GM19468 (cell line): Measurements from ENCODE around the gene SLC25A1.

Source experiments
- ATAC-seq: cut with Tn5 transposase; IDR thresholded peaks from one replicate; pipeline ENCODE4 v1.9.1; 2021; ENCODE audit warnings: mild to moderate bottlenecking, moderate library complexity, moderate number of reproducible peaks; ENCODE audit not compliant: unreplicated experiment; ENCODE audit errors: extremely low read depth

The SLC25A1 gene

DNA sequence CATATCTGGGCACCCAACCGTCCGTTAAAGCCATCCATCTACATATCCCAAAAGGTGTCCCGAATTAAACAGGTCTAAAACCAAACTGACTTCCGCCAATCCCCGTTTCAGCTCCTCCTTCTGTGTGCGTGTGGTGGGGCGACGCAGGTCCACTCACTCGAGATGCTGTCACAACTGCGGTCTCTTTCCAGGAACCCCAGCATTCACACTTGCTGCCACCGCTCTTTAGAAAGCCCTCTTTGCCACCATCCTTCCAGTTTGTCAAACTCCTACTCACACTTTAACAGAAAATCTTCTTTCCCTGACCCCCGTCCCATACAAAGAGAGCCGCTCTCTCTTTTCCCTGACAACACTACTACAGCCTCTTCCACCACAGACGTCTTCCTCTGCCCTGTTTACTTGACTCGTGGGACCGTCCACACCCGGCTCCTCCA is 34.6 kb downstream of the SLC25A1 start:
- ATAC-seq = no peak

DNA sequence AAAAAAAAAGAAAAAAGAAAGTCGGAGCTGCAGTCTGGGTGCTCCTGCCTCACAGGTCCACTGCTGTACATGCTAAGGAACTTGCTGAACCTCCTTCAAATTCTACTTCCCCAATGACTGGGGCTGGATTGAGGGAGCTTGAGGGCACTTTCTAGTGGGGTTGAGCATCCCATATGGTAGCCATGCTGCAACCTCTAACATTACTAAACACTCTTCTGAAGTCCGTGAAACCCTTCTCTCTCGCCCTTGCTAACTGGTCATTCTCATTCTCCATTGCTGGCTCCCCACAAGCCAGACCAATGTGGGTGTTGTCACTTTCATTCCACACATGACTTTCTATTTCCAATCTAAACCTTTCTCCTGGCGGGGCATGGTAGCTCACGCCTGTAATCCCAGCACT is 35.3 kb downstream of the SLC25A1 start:
- ATAC-seq = no peak

DNA sequence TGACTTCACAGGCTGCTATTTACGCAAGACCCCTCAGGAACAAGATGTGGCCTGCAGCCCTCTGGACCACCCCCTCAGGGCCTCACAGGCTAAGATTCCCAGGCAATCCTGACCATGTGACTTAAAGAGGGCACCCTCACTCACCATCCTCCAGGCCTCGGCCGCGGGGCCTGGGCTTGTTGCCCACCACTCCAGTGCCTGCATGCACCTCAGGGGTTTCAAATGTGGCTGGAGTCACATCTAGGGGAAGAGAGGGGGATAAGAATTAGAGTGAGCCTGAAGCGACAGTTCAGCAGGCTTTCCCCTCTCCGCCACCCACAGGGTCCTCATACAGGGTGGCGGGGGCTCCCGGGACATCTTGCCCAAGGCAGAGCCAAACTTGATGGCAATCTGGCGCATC is 36.1 kb downstream of the SLC25A1 start:
- ATAC-seq = no peak

DNA sequence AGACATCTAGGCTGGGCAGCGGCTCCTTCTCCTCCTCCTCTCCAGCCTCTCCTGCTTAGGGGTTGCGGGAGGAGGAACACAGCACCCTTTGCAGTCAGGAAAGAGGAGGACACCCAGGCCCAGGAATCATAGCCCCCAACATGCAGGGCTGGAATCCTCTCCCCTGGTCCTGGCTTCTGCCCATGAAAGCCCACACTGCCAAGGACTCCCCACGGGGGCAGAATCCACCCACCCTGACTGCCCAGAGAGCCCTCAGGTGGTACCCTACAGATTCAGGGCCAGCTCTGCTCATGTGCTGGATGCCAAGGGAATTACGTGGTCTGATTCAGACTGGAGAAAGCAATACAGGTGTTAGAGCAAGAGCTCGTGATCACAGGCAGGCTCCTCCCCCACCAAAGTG is 38.6 kb downstream of the SLC25A1 start:
- ATAC-seq = no peak

DNA sequence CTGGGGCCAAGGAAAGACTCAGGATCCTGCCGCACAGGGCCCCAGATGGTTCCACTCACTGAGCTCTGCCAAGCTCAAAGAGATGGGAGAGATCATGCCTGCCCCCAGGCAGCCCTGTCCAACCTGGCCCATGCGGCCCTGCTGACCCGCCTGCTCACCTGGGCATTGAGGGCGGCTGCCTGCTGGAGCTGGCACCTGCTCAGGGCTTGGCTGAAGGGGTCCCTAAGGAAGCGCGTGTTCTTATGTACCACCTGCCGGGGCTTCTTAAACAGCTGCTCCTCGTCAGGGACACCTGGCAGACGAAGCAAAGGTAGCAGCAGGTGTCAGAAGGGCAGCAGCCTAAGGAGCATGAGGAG is 39.6 kb downstream of the SLC25A1 start:
- ATAC-seq = no peak

DNA sequence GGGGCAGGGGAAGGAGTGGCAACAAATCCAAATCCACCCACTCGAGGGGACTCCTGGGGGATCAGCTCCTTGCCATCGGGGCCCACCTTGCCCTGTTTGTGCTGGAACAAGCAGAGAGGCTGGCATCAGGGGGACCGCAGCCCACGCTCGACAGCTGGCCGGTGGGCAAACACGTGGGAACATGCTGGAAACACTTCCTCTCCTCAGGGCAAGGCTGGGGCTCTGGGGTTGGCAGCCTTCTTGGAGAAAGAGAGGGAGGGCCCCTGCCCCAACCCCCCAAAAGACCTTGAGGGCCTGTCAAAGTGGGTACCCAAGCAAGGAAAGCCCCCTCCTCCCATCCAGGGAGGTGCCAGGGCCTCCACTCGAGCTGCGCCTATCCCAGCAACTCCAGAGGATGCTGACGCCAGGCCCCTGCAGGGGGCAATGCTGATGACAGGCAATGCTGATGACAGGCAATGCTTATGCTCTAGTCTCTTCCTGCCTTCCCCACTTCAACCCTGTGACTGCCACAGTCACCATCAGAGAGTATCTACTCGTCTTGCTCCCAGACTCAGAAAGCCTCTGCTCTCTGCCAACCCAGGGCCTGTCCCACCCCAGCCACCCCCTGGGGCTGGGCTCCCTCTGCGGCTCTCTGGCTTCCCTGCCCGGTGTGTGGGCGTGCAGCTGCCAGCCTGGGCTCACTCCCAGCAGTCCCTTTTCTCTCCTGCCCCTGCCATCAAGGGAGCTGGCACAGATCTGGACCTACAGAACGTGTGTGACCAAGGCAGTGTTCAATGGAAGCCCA is 40.1 kb downstream of the SLC25A1 start:
- ATAC-seq = no peak

DNA sequence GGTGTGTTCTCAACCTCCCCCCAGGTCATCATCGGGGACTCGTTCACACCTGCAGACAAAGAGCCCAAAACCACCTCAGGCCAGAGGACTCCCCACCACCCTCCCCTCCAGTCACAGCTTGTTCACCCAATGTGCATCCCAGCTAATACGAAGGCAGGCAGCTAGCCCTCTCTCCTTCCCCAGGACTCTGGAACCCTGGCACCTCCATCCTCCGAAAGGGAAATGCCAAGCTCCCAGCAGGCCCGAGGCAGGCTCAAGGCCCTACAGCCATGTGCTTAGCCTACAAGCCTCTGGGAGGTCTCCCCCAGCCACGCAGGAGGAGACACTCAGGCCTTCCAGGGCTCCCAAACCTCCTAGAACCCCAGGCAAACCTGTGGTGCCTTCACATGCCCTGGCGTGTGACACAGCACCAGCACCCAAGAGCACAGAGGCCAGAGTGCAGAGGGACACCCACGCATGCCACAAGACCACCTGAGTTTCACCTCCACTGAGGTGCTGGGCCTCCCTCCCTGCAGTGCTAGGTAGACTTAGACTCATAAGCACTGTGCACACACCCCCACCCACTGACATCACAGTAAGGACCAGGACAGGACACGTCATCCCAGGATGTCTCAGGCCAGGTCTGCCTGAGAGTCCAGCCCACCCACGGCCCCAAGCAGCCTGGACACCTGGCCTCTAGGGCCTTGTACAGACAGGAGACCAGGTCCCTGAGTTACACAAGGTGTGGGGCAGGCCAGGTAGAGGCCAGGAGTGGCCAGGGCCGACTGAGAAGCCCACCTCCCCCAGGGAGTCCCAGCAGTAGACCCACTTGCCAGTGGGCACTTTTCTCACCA is 40.9 kb downstream of the SLC25A1 start:
- no peak for ATAC-seq

DNA sequence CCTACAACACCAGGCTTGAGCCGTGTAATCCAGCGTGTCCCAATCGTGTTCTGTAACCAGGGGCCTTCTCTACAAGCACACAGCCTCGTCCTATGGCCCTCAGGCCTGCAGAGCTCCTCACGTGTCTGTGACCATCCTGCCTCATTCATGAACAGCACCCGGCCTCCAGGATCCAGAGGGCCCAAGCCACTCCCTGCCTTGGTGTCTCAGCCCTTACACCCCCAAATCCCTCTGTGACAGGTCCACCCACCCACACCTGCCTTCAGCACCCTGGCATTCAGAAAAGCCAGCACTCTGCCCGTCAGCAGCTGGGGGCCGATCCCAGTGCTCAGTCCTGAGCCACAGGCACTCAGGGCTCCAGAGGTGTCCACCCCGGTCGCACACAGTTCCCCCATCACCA is 41.6 kb downstream of the SLC25A1 start:
- no peak for ATAC-seq

DNA sequence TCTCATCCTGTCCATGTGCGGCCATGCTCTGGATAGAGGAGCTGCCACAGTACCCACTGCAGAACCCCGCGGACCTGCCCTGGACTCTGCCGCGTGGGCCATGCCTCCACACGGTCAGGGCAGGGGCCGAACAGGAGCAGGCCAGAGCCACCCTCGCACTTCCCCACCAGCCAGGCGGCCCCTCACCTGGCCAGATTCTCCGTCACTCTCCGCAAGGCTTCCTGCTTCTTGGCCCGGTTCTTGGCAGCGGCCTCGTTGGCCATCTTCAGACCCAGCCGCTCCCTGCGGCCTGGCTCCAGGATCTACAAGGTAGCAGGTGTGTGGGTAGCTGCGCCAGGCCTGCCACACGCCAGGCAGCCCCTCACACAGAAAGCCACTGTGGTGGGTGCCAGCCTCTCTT is 43.7 kb downstream of the SLC25A1 start:
- ATAC-seq = no peak

DNA sequence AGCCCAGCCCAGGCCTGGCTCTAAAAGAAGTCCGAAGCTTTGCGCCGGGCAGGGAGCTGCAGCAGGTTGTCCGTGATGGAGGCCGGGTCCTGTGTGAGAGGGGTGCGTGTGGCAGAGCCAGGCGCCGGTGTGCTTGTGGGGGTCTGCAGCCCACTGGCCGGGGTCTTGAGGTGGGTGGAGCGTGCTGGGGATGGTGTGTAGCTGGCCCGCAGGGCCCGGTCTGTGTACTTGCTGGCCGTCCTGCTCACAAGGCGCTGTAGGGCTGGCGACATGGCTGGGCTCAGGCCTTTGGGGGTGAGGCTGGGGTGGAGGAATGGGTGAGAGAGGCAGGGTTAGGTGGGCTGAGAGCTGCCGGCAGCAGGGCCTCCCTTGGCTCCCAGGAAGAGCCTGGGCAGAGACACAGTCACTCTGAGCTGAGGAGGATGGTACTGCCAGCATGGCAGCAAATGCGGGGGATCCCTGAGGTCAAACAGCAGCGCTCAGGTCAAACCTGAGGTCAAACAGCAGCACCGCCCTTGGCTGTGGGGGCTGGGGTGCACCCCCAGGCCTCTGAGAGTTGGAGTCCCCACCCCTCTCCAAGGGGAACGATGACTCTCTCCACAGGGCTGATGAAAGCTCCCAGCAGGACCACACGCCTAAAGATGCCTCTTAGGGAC is 44.2 kb downstream of the SLC25A1 start:
- ATAC-seq = no peak

DNA sequence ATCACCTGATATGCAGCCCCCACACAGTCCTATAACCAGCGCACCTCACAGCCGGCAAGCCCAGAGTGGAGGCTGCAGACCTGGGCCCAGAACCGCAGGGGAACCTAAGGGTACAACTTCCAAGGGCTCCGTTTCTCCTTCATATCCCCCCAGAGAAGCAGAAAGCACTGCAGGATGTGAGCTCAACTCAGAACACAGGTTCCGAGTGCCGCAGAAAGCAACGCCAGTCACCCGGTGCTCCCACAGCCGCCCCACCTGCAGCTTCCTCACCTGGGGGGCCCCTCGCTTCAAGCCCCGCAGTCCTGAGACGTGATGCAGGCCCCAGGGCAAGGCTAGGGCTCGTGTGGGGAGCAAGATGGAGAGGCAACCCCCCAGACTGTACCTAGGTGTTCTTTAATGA is 45.0 kb downstream of the SLC25A1 start:
- no peak for ATAC-seq

DNA sequence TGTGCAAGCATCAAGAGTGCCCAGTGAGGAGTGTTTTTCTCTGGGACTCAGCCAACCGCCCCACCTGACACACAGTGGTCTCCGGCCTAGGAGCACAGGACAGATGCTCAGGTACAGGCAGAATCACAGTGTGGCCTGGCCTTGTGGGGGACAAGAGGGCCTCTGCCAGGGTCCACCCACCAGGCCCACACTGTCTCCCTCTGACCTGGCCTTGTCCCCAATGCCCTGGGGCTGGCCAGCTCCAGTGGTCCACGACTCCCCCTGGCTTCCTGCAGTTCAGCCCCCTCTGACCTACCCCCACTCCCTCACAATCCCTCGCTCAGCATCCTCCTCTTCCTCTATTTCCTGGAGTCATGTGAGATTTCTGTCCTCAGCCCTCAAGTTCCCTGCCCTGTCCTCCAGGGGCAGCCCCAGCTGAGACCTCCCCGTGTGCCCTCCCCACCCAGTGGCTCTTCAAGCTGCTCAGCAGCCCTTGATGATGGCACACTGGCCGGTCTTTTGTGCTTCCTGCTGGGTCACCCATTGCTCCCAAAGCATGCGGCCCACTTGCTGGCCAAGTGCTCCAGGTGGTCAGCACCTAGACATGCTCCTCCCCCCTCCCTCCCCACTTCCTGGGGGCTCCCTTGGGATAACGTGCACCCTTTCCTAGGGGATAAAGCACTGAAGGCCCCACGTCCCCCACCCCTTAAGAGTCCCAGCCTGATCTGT is 45.7 kb downstream of the SLC25A1 start:
- ATAC-seq = no peak

DNA sequence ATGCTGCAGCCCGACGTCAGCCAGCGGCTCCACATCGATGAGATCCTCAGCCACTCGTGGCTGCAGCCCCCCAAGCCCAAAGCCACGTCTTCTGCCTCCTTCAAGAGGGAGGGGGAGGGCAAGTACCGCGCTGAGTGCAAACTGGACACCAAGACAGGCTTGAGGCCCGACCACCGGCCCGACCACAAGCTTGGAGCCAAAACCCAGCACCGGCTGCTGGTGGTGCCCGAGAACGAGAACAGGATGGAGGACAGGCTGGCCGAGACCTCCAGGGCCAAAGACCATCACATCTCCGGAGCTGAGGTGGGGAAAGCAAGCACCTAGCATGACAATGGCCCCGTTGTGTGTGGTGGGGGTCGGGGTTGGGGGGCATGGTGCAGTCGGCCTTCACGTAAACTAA is 46.4 kb downstream of the SLC25A1 start:
- no peak for ATAC-seq

DNA sequence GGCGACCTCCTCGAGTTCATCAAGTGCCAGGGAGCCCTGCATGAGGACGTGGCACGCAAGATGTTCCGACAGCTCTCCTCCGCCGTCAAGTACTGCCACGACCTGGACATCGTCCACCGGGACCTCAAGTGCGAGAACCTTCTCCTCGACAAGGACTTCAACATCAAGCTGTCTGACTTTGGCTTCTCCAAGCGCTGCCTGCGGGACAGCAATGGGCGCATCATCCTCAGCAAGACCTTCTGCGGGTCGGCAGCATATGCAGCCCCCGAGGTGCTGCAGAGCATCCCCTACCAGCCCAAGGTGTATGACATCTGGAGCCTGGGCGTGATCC is 46.9 kb downstream of the SLC25A1 start:
- no peak for ATAC-seq

DNA sequence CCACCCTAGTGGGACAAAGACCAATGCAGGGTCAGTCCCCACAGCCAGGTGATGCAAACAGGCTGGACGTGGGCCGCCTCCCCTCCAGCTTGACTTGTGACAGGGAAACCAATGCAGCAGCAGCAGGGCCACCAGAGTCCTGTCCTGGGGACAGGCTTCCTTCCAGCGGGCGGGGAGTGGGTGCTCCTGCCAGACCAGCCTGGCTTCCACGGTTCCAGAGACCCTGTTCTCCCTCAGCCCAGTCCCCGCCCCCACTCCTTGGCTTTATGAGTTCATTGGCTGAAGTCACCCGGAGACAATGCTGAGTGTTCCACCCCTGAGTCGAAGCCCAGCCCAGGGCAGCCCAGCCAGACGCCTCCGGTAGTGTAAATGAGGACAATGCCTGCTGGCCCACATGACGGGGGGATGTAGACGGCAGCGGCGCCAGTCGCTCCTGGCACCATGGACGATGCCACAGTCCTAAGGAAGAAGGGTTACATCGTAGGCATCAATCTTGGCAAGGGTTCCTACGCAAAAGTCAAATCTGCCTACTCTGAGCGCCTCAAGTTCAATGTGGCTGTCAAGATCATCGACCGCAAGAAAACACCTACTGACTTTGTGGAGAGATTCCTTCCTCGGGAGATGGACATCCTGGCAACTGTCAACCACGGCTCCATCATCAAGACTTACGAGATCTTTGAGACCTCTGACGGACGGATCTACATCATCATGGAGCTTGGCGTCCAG is 47.4 kb downstream of the SLC25A1 start, which contains the start of gene TSSK2:
Gene TSSK2, plus strand, starts transcription at position 350 of the 726 bp plus-strand sequence. Its CDS starts 92 bp downstream, at position 442.
- ATAC-seq = no peak

DNA sequence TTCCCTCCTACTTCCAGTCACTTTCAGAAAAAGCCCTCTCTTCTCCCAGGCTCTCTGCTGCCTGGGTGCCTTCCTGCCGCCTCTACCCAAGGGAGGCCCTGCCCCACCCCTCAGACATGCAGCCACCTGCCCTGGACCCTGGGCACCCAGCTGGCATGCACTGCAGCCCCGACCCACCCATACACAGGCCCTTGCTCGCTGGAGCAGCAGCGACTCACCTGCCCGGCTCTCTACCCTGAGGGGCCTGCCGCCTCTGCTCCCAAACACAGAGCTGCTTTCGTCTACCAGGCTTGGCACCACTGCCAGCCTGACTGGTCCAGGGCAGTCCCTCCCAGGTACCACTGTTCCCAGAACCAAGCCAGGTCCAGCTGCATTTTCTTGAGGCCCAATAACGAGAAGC is 48.7 kb downstream of the SLC25A1 start:
- no peak for ATAC-seq

DNA sequence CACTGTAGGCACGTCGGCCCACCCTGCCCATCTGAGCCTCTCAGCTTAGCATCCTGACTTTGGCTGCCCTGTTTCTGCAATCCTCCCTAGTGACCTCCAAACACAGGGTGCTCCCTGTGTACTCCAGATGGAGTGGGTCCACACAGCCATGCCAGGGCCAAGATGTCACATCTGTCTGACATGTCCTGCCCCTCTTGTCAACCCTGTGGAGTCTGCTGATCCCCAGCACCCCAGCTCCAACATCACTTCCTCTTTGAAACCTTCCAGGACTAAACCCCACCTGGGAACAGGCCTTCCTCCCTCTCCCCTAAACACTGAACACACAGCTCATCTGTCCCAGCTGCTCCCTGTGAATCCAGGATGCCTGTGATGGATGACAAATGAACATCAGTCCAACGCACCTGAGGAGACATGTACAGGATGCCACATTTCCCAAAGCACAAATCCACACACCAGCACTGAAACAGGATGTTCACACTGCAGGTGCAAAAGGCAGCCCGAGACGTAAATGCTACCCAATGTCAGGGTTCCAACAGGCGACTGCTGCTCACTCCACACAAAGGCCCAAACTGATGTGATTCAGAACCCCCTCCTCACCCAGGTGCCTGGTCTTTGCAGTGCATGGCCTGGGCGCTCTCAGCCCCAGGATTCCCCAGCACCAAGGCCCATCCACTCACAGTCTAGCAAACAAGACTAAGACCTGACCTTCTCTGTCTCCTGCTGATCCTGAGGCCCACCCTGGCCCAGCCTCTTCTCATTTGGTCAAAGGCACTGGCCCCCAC is 49.4 kb downstream of the SLC25A1 start:
- ATAC-seq = no peak

DNA sequence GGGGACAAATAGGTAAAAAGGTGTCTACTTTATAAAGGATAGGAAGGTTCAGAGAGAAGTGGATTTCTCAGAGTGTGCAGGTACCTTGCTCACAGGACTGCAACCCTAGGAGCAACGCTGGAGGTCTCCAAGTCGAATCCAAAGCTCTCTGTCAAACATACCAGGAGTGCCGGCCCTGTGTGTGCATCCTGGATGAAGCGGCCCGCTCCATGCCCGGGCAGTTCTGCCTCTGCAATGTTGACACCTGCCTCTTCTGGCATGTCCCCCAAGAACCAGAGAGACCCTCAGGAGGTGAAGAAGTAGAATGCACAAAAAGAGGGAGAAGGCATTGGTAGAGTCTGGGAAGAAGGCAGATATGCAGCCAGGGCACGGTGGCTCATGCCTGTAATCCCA is 50.5 kb downstream of the SLC25A1 start:
- ATAC-seq = no peak

DNA sequence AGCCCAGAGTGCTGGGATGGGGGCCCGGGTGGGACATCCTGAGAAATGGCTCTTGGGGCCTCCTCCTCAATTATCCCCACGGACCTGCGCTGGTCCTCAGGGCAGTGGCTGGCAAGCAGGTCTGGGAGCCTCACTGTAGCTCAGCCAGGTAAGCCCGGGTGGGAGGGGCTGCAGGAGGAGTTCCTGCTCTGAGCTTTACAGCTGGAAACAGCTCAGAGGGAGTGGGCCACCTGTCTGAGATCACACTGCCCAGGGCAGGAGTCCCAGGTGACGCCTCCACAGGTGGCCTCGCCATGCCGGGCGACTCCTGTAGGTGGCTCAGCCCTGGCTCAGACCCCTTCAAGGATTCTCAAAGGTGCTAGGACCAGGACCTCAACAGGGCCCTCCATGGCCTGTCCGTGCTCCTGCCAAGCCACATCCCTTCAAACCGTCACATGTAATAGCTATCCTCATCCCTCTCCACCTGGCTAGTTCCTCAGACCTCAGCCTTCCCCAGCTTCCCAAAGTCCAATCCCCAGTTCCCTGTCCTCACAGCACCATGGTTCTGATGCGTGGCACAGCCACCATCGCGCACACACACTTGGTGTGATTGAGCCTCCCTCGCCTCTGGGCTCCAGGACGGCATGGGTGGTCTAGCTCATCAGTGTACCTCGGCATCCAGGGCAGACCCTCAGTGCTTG is 51.1 kb downstream of the SLC25A1 start:
- ATAC-seq = no peak
